ENCODE measurements around the gene NDC1.
"Not testable (repeated sequence)": the region's sequence is repeated elsewhere in the genome, so short reads cannot be mapped to it uniquely, and the experiment has no call there.

NDC1 gene

GRCh38 chr1:53766194-53766742 lies 71.8 kb downstream of the NDC1 start:
- DNase-seq (ENCODE audit: low read depth in 2 of 2) = no peak

GRCh38 chr1:53765657-53766056 lies 72.4 kb downstream of the NDC1 start:
- no peak for DNase-seq (ENCODE audit: low read depth in 2 of 2)

- no peak for DNase-seq (ENCODE audit: low read depth in 2 of 2)
These were observed 74.2 kb downstream of the NDC1 start for GRCh38 chr1:53763911-53764310.

GRCh38 chr1:53763461-53763860 lies 74.6 kb downstream of the NDC1 start:
- DNase-seq (ENCODE audit: low read depth in 2 of 2) = no peak

GRCh38 chr1:53760497-53760896 lies 77.6 kb downstream of the NDC1 start:
- not testable (repeated sequence) for DNase-seq (ENCODE audit: low read depth in 2 of 2)

- DNase-seq (ENCODE audit: low read depth in 2 of 2) = no peak
These were observed 82.2 kb downstream of the NDC1 start for GRCh38 chr1:53755874-53756273.

GRCh38 chr1:53754484-53755312 lies 83.4 kb downstream of the NDC1 start:
- no peak for DNase-seq (ENCODE audit: low read depth in 2 of 2)

- DNase-seq (ENCODE audit: low read depth in 2 of 2) = no peak
These were observed 85.8 kb downstream of the NDC1 start for GRCh38 chr1:53752281-53752680.

GRCh38 chr1:53747841-53748240 lies 90.3 kb downstream of the NDC1 start:
- no peak for DNase-seq (ENCODE audit: low read depth in 2 of 2)

GRCh38 chr1:53740621-53741105 lies 97.4 kb downstream of the NDC1 start:
- DNase-seq (ENCODE audit: low read depth in 2 of 2) = no peak

- DNase-seq (ENCODE audit: low read depth in 2 of 2) = peak; percentile 42 to 54
These were observed 98.9 kb downstream of the NDC1 start, which contains the start of gene GLIS1 for GRCh38 chr1:53739109-53739681. Gene GLIS1, minus strand, starts transcription at chr1:53739164. Its CDS starts 1,100 bp downstream, at chr1:53738064.

- DNase-seq (ENCODE audit: low read depth in 2 of 2) = no peak
These were observed 99.6 kb downstream of the NDC1 start for GRCh38 chr1:53738205-53739108.

GRCh38 chr1:53737648-53738204 lies 100.4 kb downstream of the NDC1 start:
- no peak for DNase-seq (ENCODE audit: low read depth in 2 of 2)

GRCh38 chr1:53736290-53736689 lies 101.8 kb downstream of the NDC1 start:
- no peak for DNase-seq (ENCODE audit: low read depth in 2 of 2)

- no peak for DNase-seq (ENCODE audit: low read depth in 2 of 2)
These were observed 102.4 kb downstream of the NDC1 start for GRCh38 chr1:53735681-53736080.

GRCh38 chr1:53735261-53735660 lies 102.8 kb downstream of the NDC1 start:
- DNase-seq (ENCODE audit: low read depth in 2 of 2) = no peak

- no peak for DNase-seq (ENCODE audit: low read depth in 2 of 2)
These were observed 103.4 kb downstream of the NDC1 start for GRCh38 chr1:53734650-53735211.

- no peak for DNase-seq (ENCODE audit: low read depth in 2 of 2)
These were observed 104.0 kb downstream of the NDC1 start for GRCh38 chr1:53733975-53734649.

- DNase-seq (ENCODE audit: low read depth in 2 of 2) = no peak
These were observed 104.6 kb downstream of the NDC1 start for GRCh38 chr1:53733447-53733931.

GRCh38 chr1:53732912-53733317 lies 105.2 kb downstream of the NDC1 start:
- DNase-seq (ENCODE audit: low read depth in 2 of 2) = no peak
